GM23338 (cell line): Measurements from ENCODE around the gene URM1. TPM values are rescaled to one million over a fixed set of nuclear protein-coding genes. Genes with fewer than 3 reads are reported as not detected.
A peak's percentile ranks its signal among the peaks of the same experiment; 100 is the strongest.

ENCODE experiments used
- ATAC-seq: fragments of 200-7000 bp; cut with Tn5 transposase; 3 replicates; pipeline ENCODE4 v1.9.1; 2020
- DNase-seq: peaks from one replicate; pipeline ENCODE4 v3.0.0-alpha.2; 2015; ENCODE audit warnings: low spot score
- H2AFZ ChIP-seq: fragments of 200-600 bp; sonication (generic); 2 replicates; pipeline ENCODE4 v1.8.0; 2016; ENCODE audit warnings: antibody characterized with exemption, mild to moderate bottlenecking, moderate library complexity
- H3F3A ChIP-seq: fragments of 200-600 bp; sonication (generic); replicated peaks from 2 replicates; pipeline ENCODE4 v1.8.0; 2017; ENCODE audit warnings: antibody characterized with exemption, mixed run types, low read depth
- H3K27ac ChIP-seq: fragments of 200-600 bp; sonication (generic); 2 replicates; pipeline ENCODE4 v1.6.1; 2016; ENCODE audit warnings: low read depth
- H3K27me3 ChIP-seq: fragments of 200-600 bp; sonication (generic); 2 replicates; pipeline ENCODE4 v1.8.0; 2016; ENCODE audit warnings: mild to moderate bottlenecking, mixed run types, moderate library complexity; ENCODE audit not compliant: insufficient read depth
- H3K36me3 ChIP-seq: fragments of 200-600 bp; sonication (generic); 2 replicates; pipeline ENCODE4 v1.8.0; 2016; ENCODE audit warnings: mild to moderate bottlenecking; ENCODE audit not compliant: insufficient read depth
- H3K4me1 ChIP-seq: fragments of 200-600 bp; sonication (generic); 2 replicates; pipeline ENCODE4 v1.8.0; 2016; ENCODE audit warnings: mild to moderate bottlenecking, moderate library complexity; ENCODE audit not compliant: insufficient read depth
- H3K4me2 ChIP-seq: fragments of 200-600 bp; sonication (generic); 2 replicates; pipeline ENCODE4 v1.7.1; 2017; ENCODE audit warnings: mixed run types
- H3K4me3 ChIP-seq: fragments of 200-600 bp; sonication (generic); 2 replicates; pipeline ENCODE4 v1.6.1; 2016; ENCODE audit warnings: mixed run types
- H3K79me2 ChIP-seq: fragments of 200-600 bp; sonication (generic); replicated peaks from 2 replicates; pipeline ENCODE4 v1.8.0; 2017; ENCODE audit warnings: mild to moderate bottlenecking; ENCODE audit not compliant: insufficient read depth
- H3K9me2 ChIP-seq: fragments of 200-600 bp; sonication (generic); 2 replicates; pipeline ENCODE4 v1.8.0; 2017; ENCODE audit not compliant: insufficient read depth
- H4K20me1 ChIP-seq: fragments of 200-600 bp; sonication (generic); replicated peaks from 2 replicates; pipeline ENCODE4 v1.8.0; 2017; ENCODE audit warnings: mild to moderate bottlenecking; ENCODE audit not compliant: insufficient read depth
- H3K27ac Mint-ChIP-seq: 2 replicates; pipeline ENCODE4 v1.8.0; 2020; ENCODE audit warnings: inconsistent platforms, mild to moderate bottlenecking, moderate library complexity, mixed read lengths
- H3K27me3 Mint-ChIP-seq: 3 replicates; pipeline ENCODE4 v1.8.0; 2022; ENCODE audit warnings: low read depth, mild to moderate bottlenecking, moderate library complexity, mixed read lengths, inconsistent platforms; ENCODE audit not compliant: insufficient read depth, poor library complexity
- H3K36me3 Mint-ChIP-seq: 3 replicates; pipeline ENCODE4 v1.8.0; 2021; ENCODE audit warnings: low read depth, mild to moderate bottlenecking, inconsistent platforms, moderate library complexity, mixed read lengths
- H3K4me1 Mint-ChIP-seq: 3 replicates; pipeline ENCODE4 v1.8.0; 2020; ENCODE audit warnings: mild to moderate bottlenecking, inconsistent platforms, mixed read lengths
- H3K4me3 Mint-ChIP-seq: 3 replicates; pipeline ENCODE4 v1.8.0; 2021; ENCODE audit warnings: moderate library complexity, mild to moderate bottlenecking, inconsistent platforms, mixed read lengths
- H3K9me3 Mint-ChIP-seq: 3 replicates; pipeline ENCODE4 v1.8.0; 2020; ENCODE audit warnings: moderate library complexity, mild to moderate bottlenecking, inconsistent platforms, mixed read lengths
- CREB1 ChIP-seq: fragments of 250-450 bp; sonication (Bioruptor Pico); IDR thresholded peaks from 2 replicates; pipeline ENCODE4 v1.5.0; 2020; ENCODE audit warnings: low read depth, mild to moderate bottlenecking, moderate library complexity
- EZH2 ChIP-seq: fragments of 200-600 bp; sonication (generic); IDR thresholded peaks from one replicate; pipeline ENCODE4 v1.8.0; 2017; ENCODE audit warnings: antibody characterized with exemption, mild to moderate bottlenecking, low read depth; ENCODE audit not compliant: unreplicated experiment
- JUNB ChIP-seq: IDR thresholded peaks from one replicate; pipeline ENCODE4 v1.6.1; 2016; ENCODE audit warnings: antibody characterized with exemption; ENCODE audit not compliant: unreplicated experiment
- NANOG ChIP-seq: IDR thresholded peaks from 2 replicates; pipeline ENCODE4 v1.6.1; 2016; ENCODE audit warnings: antibody characterized with exemption, borderline replicate concordance
- POLR2AphosphoS5 ChIP-seq: IDR thresholded peaks from 2 replicates; pipeline ENCODE4 v1.6.1; 2016; ENCODE audit warnings: antibody characterized with exemption, low read depth
- REST ChIP-seq: IDR thresholded peaks from one replicate; pipeline ENCODE4 v1.6.1; 2018; ENCODE audit warnings: antibody characterized with exemption; ENCODE audit not compliant: unreplicated experiment
- STAT1 ChIP-seq: IDR thresholded peaks from one replicate; pipeline ENCODE4 v1.6.1; 2016; ENCODE audit warnings: antibody characterized with exemption; ENCODE audit not compliant: unreplicated experiment
- ZNF331 ChIP-seq: fragments of 250-450 bp; sonication (Bioruptor Pico); IDR thresholded peaks from 2 replicates; pipeline ENCODE4 v1.5.0; 2020; ENCODE audit warnings: low read depth, mild to moderate bottlenecking, moderate library complexity
- polyA plus RNA-seq: library from polyadenylated mRNA; unstranded; fragments of >200 nt; fragmentation: Nextera tagmentation; extraction: Ambion mirVana; gene quantifications from 2 replicates; pipeline ENCODE4 v1.2.1, GENCODE V29; 2016
- total RNA-seq: library from RNA; depleted of rRNA; stranded (reverse); fragments of >200 nt; shearing (Covaris generic); gene quantifications from 2 replicates; pipeline ENCODE4 v1.2.3, GENCODE V29; 2014

Gene URM1
- total and polyA plus RNA-seq, 2 experiments from 2014 or later, result 28.6 to 47.8 TPM

- TF ChIP-seq REST (no peak), NANOG (no peak), CREB1 (no peak)
Observed at GRCh38 chr9:128392302-128393144, 21.3 kb downstream of the URM1 start (continued).

- no peaks in the 10 kb centered on the region for H3K9me3 Mint-ChIP-seq
- peaks cover 100% of the 10 kb centered on the region for H3K27me3 ChIP-seq
- H2AFZ ChIP-seq, result no peak overlapping the region
- H3F3A ChIP-seq, result peaks cover 41% of the 10 kb centered on the region
- H3K27ac Mint-ChIP-seq, result no peak overlapping the region
- peaks cover 68% of the 10 kb centered on the region for H3K4me1 ChIP-seq
- peaks cover 7% of the 10 kb centered on the region; the same call in 2 of the 3 replicates for H3K36me3 Mint-ChIP-seq
- H3K4me3 ChIP-seq, result peak overlapping the region; percentile 64
- H3K27me3 Mint-ChIP-seq, result peaks cover 93% of the 10 kb centered on the region
- DNase-seq (peak; percentile 82), ATAC-seq (peak; percentile 57)
- peak overlapping the region; percentile 91 for H3K4me2 ChIP-seq
- H3K79me2 ChIP-seq, result no peaks in the 10 kb centered on the region
- H4K20me1 ChIP-seq, result peaks cover 36% of the 10 kb centered on the region
- H3K4me3 Mint-ChIP-seq, result peak overlapping the region; percentile 64
- no peak for TF ChIP-seq POLR2AphosphoS5
- peak; percentile 52 for TF ChIP-seq EZH2
- H3K36me3 ChIP-seq, result peaks cover under 1% of the 10 kb centered on the region; the same call in 1 of the 2 replicates
- H3K27ac ChIP-seq, result no peak overlapping the region
- H3K4me1 Mint-ChIP-seq, result peaks cover 56% of the 10 kb centered on the region
- no peaks in the 10 kb centered on the region for H3K9me2 ChIP-seq
Observed at GRCh38 chr9:128393145-128393775, 22.1 kb downstream of the URM1 start.

GRCh38 chr9:128393970-128394369 is 22.8 kb downstream of the URM1 start:
- H3K27ac Mint-ChIP-seq, result no peak overlapping the region
- ATAC-seq, result no peak
- peak overlapping the region; percentile 64; the same call in 2 of the 3 replicates for H3K4me3 Mint-ChIP-seq
- H3K4me2 ChIP-seq, result peak overlapping the region; percentile 91
- peaks cover 55% of the 10 kb centered on the region for H3K4me1 Mint-ChIP-seq
- no peaks in the 10 kb centered on the region for H3K9me3 Mint-ChIP-seq
- no peaks in the 10 kb centered on the region for H3K79me2 ChIP-seq
- peaks cover 95% of the 10 kb centered on the region for H3K27me3 Mint-ChIP-seq
- peaks cover 5% of the 10 kb centered on the region; the same call in 2 of the 3 replicates for H3K36me3 Mint-ChIP-seq
- peak overlapping the region; percentile 64 for H3K4me3 ChIP-seq
- no peak for TF ChIP-seq EZH2
- no peak for TF ChIP-seq ZNF331 (CRISPR knock-in tag)
- TF ChIP-seq STAT1, result no peak
- TF ChIP-seq REST, result peak; percentile 49
- no peak for TF ChIP-seq NANOG
- no peak for TF ChIP-seq CREB1
- TF ChIP-seq JUNB, result no peak
- H3K9me2 ChIP-seq, result no peaks in the 10 kb centered on the region
- DNase-seq, result no peak
- H3F3A ChIP-seq, result peaks cover 41% of the 10 kb centered on the region
- H3K27ac ChIP-seq, result no peak overlapping the region
- H2AFZ ChIP-seq, result no peak overlapping the region
- H3K4me1 ChIP-seq, result peaks cover 65% of the 10 kb centered on the region
- peaks cover 100% of the 10 kb centered on the region for H3K27me3 ChIP-seq
- no peaks in the 10 kb centered on the region; the same call in 1 of the 2 replicates for H3K36me3 ChIP-seq
- H4K20me1 ChIP-seq, result peaks cover 31% of the 10 kb centered on the region
